Tibial nerve (tissue), 4 donors: ENCODE measurements around the gene MMP8.

ENCODE experiments used
- CTCF ChIP-seq, 5 experiments: fragments of 200-600 bp in 3 of 5; fragments of 450-650 bp in 2 of 5; sonication (generic) in 3 of 5; IDR thresholded peaks; one replicate each; pipeline ENCODE4 v1.5.1; 2016 to 2019; ENCODE audit warnings: antibody characterized with exemption in 5 of 5, mild to moderate bottlenecking in 3 of 5, moderate library complexity in 2 of 5
- EP300 ChIP-seq, 2 donors: sonication (generic); formaldehyde crosslinking; IDR thresholded peaks; one replicate each; pipeline ENCODE4 v1.6.1; 2017; ENCODE audit warnings: antibody characterized with exemption in 2 of 2, mild to moderate bottlenecking in 1 of 2
- POLR2A ChIP-seq, 2 donors: fragments of 450-650 bp; IDR thresholded peaks; one replicate each; pipeline ENCODE4 v1.6.1; 2017; ENCODE audit warnings: antibody characterized with exemption in 2 of 2, mild to moderate bottlenecking in 2 of 2, moderate library complexity in 2 of 2

DNA sequence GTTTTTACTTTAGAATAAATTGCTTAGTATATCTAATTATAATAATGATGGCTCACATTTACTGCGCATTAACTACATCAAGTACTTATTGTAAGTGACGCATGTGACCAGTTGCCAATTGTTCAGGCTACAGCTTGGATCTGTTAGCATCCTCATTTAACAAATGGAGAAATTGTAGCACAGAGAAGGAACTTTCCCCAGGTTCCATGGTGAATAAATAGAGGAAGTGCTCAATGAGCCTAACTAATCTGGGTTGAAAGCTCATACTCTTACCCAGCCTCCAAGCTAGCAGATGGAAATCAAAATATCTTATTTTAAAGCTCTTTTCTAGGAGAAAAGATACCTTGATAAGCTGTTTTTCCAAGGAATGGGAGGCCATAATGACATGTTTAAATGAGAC is 39.0 kb downstream of the MMP8 start:
- TF ChIP-seq CTCF (IDR thresholded peaks at IDR 0.05) (no peak), EP300 (IDR thresholded peaks at IDR 0.05) (no peak), POLR2A (IDR thresholded peaks at IDR 0.05) (no peak)
